ENCODE data around the gene LRRC61.

LRRC61 gene

GRCh38 chr7:150368884-150369747 is 46.0 kb downstream of the LRRC61 start (continued):
- TF ChIP-seq ZNF280C (tag by site-specific recombination; IDR thresholded peaks at IDR 0.05) (no peak), SP7 (tag by site-specific recombination; IDR thresholded peaks at IDR 0.05) (peak; percentile 57), ZNF610 (tag by site-specific recombination; IDR thresholded peaks at IDR 0.05; ENCODE audit: borderline replicate concordance) (0 out of 2 replicates have a peak, but pooled peaks have one; percentile 38), GLI4 (tag by site-specific recombination; IDR thresholded peaks at IDR 0.05) (0 out of 2 replicates have a peak, but pooled peaks have one; percentile 29), ZNF146 (tag by site-specific recombination; IDR thresholded peaks at IDR 0.05) (peak; percentile 23; the same call in 1 of the 2 replicates), ZNF394 (tag by site-specific recombination; IDR thresholded peaks at IDR 0.05; ENCODE audit: borderline replicate concordance) (peak; percentile 35; the same call in 1 of the 2 replicates), ZNF701 (tag by site-specific recombination; IDR thresholded peaks at IDR 0.05) (no peak), ZEB2 (tag by site-specific recombination; IDR thresholded peaks at IDR 0.05) (peak; percentile 47; the same call in 1 of the 2 replicates), ZNF248 (tag by site-specific recombination; IDR thresholded peaks at IDR 0.05) (no peak), ATF2 (tag by site-specific recombination; IDR thresholded peaks at IDR 0.05; ENCODE audit: low read depth) (no peak), YY2 (tag by site-specific recombination; IDR thresholded peaks at IDR 0.05) (0 out of 2 replicates have a peak, but pooled peaks have one; percentile 9), ZNF623 (tag by site-specific recombination; IDR thresholded peaks at IDR 0.05) (no peak), GLIS2 (tag by site-specific recombination; IDR thresholded peaks at IDR 0.05) (peak; percentile 81), ZBTB11 (tag by site-specific recombination; conservative IDR thresholded peaks at IDR 0.05; ENCODE audit: low read depth) (0 out of 2 replicates have a peak, but pooled peaks have one; percentile 19), EGR2 (tag by site-specific recombination; IDR thresholded peaks at IDR 0.05; ENCODE audit: low read depth) (peak; percentile 54; the same call in 1 of the 2 replicates), ZNF629 (tag by site-specific recombination; IDR thresholded peaks at IDR 0.05) (peak; percentile 16; the same call in 1 of the 2 replicates), ZNF335 (tag by site-specific recombination; conservative IDR thresholded peaks at IDR 0.05) (no peak), BCL11A (tag by site-specific recombination; IDR thresholded peaks at IDR 0.05; ENCODE audit: low read depth) (0 out of 2 replicates have a peak, but pooled peaks have one; percentile 15), ZXDB (tag by site-specific recombination; IDR thresholded peaks at IDR 0.05) (peak; percentile 59), RBAK (tag by site-specific recombination; IDR thresholded peaks at IDR 0.05) (no peak), ZNF501 (tag by site-specific recombination; IDR thresholded peaks at IDR 0.05) (peak; percentile 32; the same call in 1 of the 2 replicates), OVOL3 (tag by site-specific recombination; IDR thresholded peaks at IDR 0.05) (no peak)
- TF ChIP-seq, protein P1, sequence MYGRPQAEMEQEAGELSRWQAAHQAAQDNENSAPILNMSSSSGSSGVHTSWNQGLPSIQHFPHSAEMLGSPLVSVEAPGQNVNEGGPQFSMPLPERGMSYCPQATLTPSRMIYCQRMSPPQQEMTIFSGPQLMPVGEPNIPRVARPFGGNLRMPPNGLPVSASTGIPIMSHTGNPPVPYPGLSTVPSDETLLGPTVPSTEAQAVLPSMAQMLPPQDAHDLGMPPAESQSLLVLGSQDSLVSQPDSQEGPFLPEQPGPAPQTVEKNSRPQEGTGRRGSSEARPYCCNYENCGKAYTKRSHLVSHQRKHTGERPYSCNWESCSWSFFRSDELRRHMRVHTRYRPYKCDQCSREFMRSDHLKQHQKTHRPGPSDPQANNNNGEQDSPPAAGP (tag by site-specific recombination; IDR thresholded peaks at IDR 0.05): 0 out of 2 replicates have a peak, but pooled peaks have one; percentile 15
- TF ChIP-seq, protein P2, sequence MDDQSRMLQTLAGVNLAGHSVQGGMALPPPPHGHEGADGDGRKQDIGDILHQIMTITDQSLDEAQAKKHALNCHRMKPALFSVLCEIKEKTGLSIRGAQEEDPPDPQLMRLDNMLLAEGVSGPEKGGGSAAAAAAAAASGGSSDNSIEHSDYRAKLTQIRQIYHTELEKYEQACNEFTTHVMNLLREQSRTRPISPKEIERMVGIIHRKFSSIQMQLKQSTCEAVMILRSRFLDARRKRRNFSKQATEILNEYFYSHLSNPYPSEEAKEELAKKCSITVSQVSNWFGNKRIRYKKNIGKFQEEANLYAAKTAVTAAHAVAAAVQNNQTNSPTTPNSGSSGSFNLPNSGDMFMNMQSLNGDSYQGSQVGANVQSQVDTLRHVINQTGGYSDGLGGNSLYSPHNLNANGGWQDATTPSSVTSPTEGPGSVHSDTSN (CRISPR knock-in tag; IDR thresholded peaks at IDR 0.05): no peak
- TF ChIP-seq, protein P3, sequence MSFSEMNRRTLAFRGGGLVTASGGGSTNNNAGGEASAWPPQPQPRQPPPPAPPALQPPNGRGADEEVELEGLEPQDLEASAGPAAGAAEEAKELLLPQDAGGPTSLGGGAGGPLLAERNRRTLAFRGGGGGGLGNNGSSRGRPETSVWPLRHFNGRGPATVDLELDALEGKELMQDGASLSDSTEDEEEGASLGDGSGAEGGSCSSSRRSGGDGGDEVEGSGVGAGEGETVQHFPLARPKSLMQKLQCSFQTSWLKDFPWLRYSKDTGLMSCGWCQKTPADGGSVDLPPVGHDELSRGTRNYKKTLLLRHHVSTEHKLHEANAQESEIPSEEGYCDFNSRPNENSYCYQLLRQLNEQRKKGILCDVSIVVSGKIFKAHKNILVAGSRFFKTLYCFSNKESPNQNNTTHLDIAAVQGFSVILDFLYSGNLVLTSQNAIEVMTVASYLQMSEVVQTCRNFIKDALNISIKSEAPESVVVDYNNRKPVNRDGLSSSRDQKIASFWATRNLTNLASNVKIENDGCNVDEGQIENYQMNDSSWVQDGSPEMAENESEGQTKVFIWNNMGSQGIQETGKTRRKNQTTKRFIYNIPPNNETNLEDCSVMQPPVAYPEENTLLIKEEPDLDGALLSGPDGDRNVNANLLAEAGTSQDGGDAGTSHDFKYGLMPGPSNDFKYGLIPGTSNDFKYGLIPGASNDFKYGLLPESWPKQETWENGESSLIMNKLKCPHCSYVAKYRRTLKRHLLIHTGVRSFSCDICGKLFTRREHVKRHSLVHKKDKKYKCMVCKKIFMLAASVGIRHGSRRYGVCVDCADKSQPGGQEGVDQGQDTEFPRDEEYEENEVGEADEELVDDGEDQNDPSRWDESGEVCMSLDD (tag by site-specific recombination; IDR thresholded peaks at IDR 0.05): peak; percentile 25; the same call in 1 of the 2 replicates
